Measurements from ENCODE around the gene SYT1.

GRCh38 chr12:79238246-79238645 is 373.7 kb downstream of the SYT1 start:
- TF ChIP-seq POLR2AphosphoS5 (IDR thresholded peaks at IDR 0.05; ENCODE audit: low read depth, low read length): no peak
- TF ChIP-seq, protein P1, sequence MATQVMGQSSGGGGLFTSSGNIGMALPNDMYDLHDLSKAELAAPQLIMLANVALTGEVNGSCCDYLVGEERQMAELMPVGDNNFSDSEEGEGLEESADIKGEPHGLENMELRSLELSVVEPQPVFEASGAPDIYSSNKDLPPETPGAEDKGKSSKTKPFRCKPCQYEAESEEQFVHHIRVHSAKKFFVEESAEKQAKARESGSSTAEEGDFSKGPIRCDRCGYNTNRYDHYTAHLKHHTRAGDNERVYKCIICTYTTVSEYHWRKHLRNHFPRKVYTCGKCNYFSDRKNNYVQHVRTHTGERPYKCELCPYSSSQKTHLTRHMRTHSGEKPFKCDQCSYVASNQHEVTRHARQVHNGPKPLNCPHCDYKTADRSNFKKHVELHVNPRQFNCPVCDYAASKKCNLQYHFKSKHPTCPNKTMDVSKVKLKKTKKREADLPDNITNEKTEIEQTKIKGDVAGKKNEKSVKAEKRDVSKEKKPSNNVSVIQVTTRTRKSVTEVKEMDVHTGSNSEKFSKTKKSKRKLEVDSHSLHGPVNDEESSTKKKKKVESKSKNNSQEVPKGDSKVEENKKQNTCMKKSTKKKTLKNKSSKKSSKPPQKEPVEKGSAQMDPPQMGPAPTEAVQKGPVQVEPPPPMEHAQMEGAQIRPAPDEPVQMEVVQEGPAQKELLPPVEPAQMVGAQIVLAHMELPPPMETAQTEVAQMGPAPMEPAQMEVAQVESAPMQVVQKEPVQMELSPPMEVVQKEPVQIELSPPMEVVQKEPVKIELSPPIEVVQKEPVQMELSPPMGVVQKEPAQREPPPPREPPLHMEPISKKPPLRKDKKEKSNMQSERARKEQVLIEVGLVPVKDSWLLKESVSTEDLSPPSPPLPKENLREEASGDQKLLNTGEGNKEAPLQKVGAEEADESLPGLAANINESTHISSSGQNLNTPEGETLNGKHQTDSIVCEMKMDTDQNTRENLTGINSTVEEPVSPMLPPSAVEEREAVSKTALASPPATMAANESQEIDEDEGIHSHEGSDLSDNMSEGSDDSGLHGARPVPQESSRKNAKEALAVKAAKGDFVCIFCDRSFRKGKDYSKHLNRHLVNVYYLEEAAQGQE (IDR thresholded peaks at IDR 0.05; ENCODE audit: insufficient read depth in 1 of 2, low read depth in 2 of 2, low read length in 2 of 2): no peak
